GM21619 (cell line): ENCODE data around the gene MYEOV.

Source experiments
- ATAC-seq: cut with Tn5 transposase; IDR thresholded peaks from one replicate; pipeline ENCODE4 v1.9.1; 2021; ENCODE audit not compliant: unreplicated experiment

MYEOV gene

GRCh38 chr11:69314555-69314954 lies 20.6 kb downstream of the MYEOV start:
- ATAC-seq, result no peak

GRCh38 chr11:69316956-69317355 lies 23.0 kb downstream of the MYEOV start:
- ATAC-seq, result no peak

GRCh38 chr11:69317401-69318092 lies 23.6 kb downstream of the MYEOV start:
- ATAC-seq, result no peak

GRCh38 chr11:69318093-69318420 lies 24.1 kb downstream of the MYEOV start:
- no peak for ATAC-seq

- no peak for ATAC-seq
Observed at GRCh38 chr11:69319255-69320106, 25.5 kb downstream of the MYEOV start.

GRCh38 chr11:69320326-69320725 lies 26.4 kb downstream of the MYEOV start:
- no peak for ATAC-seq

GRCh38 chr11:69320756-69321741 lies 27.1 kb downstream of the MYEOV start:
- ATAC-seq, result no peak

- ATAC-seq, result no peak
Observed at GRCh38 chr11:69321877-69322361, 28.0 kb downstream of the MYEOV start.

- ATAC-seq, result no peak
Observed at GRCh38 chr11:69325446-69325845, 31.5 kb downstream of the MYEOV start.

GRCh38 chr11:69326622-69327219 lies 32.8 kb downstream of the MYEOV start:
- no peak for ATAC-seq

GRCh38 chr11:69327741-69328191 lies 33.8 kb downstream of the MYEOV start:
- no peak for ATAC-seq

GRCh38 chr11:69328231-69328630 lies 34.3 kb downstream of the MYEOV start:
- ATAC-seq, result no peak

GRCh38 chr11:69329581-69329980 lies 35.6 kb downstream of the MYEOV start:
- no peak for ATAC-seq

- ATAC-seq, result no peak
Observed at GRCh38 chr11:69330330-69330729, 36.4 kb downstream of the MYEOV start.

GRCh38 chr11:69333149-69333710 lies 39.3 kb downstream of the MYEOV start:
- no peak for ATAC-seq

- ATAC-seq, result no peak
Observed at GRCh38 chr11:69333879-69334278, 39.9 kb downstream of the MYEOV start.

- ATAC-seq, result no peak
Observed at GRCh38 chr11:69335007-69335780, 41.2 kb downstream of the MYEOV start.

- ATAC-seq, result no peak
Observed at GRCh38 chr11:69335781-69336405, 41.9 kb downstream of the MYEOV start.

GRCh38 chr11:69337211-69337721 lies 43.3 kb downstream of the MYEOV start:
- peak; percentile 48 for ATAC-seq
